Mesenteric fat pad (tissue), 1 donor: ENCODE measurements around the gene MOSPD3. TPM values are rescaled to one million over a fixed set of nuclear protein-coding genes. Genes with fewer than 3 reads are reported as not detected.
A peak's percentile ranks its signal among the peaks of the same experiment; 100 is the strongest.
"Not testable (repeated sequence)": the region's sequence is repeated elsewhere in the genome, so short reads cannot be mapped to it uniquely, and the experiment has no call there.

Experiments used
- DNase-seq: peaks from one replicate; pipeline ENCODE4 v3.0.0-alpha.2; 2020; ENCODE audit warnings: low spot score
- long read RNA-seq: library from polyadenylated mRNA; unstranded; transcript quantifications from one replicate; pipeline ENCODE4 v2.0.0, GENCODE V29; 2020
- total RNA-seq: library from RNA; stranded (reverse); fragmentation: NEBNext Ultra II Directional; extraction: Animal tissue kit (Norgen Biotek cat#: 25700); gene quantifications from one replicate; pipeline ENCODE4 v1.2.1, GENCODE V29; 2021
- donor health status: DM: yes; HTN: yes; CAD: no.

The MOSPD3 gene, protein sequence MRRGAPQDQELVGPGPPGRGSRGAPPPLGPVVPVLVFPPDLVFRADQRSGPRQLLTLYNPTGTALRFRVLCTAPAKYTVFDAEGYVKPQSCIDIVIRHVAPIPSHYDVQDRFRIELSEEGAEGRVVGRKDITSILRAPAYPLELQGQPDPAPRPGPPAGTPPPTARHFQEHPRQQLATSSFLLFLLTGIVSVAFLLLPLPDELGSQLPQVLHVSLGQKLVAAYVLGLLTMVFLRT
- total RNA-seq = 12.9 TPM
- long read RNA-seq, transcript MOSPD3-203 (5 exons, 1,191 nt) = major isoform, 6 of 7 reads
- long read RNA-seq, partial matches to known transcripts = 1 of 7 reads
- long read RNA-seq, other reads (novel, unspliced or antisense) = 0 of 7 reads

DNA sequence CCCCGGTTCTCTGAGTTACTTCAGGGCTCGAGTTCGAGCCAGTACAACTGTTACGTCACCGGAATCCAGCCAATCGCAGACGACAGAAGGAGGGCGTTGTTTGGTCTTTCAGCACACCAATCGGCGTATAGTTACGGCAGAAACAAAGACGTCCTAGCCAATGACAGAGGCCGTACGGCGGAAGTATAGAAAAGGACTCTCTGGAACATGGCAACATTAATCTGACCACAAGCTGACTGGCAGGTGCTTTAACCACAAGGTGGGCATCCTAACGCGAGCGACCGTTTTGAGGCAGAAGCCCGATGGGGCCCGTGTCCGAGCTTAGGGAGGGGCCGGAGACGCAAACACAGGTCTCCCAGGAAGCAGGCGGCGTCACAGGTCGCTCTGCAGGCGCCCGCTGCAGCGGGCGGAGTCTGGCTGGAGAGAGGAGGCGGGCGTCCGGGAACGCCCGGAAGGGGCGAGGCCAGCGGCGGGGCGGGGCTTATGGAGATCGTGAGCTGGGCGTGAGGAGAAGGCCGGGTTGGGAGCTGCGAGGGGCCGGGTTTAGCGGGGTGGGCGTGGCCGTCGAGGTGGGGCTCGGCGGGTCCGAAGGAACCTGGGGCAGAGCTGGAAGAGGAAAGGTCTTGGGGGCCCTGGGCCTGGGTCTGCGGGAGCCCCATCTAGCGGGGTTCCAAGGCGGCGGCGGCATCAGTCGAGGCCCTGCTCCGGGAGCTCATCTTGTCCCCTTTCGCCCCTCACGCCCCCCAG is at the start of gene MOSPD3:
TSS of gene MOSPD3 (plus strand) at position 558 of the 747 bp plus-strand sequence. CDS start 252 bp downstream, outside the sequence.
- peak; percentile 99 for DNase-seq

DNA sequence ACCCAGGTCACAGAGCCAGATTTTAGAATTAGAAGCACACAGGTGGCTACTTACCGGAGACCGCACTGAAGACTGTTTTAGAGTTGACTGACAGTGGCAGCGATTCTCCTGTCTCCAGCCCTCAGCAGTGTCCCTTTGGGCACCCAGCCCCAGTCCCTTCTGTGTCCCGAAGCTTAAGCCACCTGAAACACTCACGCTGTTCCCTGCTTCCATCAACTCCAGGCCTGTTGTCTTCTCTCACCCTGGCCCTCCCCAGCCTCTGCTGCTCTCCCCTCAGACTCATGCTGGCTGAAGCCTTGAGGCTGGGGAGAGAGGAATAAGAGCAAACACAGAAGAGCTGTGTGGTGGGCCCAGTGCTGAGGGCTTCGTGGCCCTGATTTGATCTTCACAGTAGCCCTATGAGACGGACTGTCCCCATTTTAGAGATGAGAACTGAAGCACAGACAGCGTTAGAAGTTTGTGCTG is 49.2 kb upstream of the MOSPD3 start:
- DNase-seq = no peak

DNA sequence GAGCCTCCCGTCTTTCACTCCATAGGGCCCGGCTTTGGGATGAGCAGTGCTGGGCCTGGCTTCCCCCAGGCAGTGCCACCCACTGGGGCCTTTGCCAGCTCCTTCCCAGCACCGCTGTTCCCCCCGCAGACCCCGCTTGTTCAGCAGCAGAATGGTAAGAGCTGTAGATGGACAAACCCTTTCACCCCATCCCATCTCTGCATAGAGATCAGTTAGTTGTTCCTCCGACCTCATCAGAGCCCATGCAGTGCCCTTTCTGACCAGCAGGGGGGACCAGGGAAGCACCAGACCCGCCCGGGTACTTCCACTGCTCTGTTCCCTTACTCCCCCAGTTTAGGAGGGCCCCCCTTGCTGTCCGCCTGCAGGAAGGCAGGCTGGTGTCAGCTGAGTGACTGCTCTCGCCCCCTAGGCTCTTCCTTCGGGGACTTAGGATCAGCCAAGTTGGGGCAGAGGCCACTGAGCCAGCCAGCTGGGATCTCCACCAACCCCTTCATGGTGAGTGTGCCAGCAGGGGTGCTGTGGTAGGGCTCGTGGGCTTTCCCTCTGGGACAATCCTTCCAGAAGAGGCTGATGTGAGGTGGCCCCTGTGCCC is 48.4 kb upstream of the MOSPD3 start:
- peak; percentile 91 for DNase-seq

DNA sequence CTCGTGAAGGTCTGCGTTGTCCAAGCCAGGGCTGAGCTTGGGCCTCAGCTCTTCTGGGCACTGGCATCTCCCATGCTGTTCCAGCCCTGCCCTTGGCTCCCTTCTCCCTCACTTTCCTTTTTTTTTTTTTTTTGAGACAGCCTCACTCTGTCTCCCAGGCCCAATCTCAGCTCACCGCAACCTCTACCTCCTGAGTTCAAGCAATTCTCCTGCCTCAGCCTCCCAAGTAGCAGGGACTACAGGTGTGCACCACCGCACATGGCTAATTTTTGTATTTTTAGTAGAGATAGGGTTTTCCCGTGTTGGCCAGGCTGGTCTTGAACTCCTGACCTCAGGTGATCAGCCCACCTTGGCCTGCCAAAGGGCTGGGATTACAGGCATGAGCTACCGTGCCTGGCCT is 47.9 kb upstream of the MOSPD3 start:
- DNase-seq = not testable (repeated sequence)

DNA sequence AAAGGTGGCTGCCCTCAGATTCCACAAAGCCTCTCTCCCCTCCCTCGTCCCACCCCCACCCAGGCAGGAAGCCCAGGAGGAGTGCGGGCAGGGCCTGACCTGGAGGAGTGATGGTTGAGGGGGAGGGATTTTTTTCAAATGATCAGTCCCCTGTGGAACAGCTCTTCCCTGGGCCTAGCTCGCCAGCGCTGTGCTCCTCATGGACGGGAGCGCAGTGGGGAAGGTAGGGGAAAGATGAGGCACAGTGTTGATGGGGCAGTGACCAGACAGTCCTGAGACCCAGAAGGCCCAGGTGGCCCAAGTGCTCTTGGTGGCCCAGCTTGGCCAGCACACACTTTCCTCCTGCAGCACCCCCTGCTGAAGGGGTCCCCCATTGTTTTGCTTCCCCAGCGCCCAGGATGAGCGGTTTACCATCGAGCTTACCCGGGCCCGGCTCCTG is 47.2 kb upstream of the MOSPD3 start:
- DNase-seq = peak; percentile 65

DNA sequence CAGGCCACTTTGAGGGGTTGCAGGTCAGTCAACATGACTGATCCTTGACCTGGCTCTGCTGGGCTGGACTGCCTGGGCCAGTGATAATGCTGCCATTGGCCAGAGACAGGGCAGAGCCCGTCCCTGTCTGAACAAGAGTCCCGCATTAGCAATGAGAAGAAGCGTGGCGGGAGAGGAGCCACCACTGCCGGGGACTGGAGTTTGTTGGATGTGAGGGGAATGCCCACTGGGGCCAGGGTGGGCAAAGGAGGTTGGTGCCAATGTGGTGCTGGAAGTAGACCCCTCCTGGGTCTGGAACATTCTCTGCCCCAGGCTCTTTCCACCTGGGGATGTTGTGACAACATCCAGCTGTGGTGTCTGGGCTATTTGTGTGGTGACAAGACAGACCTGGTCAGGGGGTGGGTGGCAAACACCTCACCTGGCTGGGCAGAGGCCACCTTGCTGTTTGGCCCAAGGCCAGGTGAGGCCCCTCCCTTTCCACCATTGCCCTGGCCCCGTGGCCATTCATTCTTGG is 46.3 kb upstream of the MOSPD3 start:
- no peak for DNase-seq

DNA sequence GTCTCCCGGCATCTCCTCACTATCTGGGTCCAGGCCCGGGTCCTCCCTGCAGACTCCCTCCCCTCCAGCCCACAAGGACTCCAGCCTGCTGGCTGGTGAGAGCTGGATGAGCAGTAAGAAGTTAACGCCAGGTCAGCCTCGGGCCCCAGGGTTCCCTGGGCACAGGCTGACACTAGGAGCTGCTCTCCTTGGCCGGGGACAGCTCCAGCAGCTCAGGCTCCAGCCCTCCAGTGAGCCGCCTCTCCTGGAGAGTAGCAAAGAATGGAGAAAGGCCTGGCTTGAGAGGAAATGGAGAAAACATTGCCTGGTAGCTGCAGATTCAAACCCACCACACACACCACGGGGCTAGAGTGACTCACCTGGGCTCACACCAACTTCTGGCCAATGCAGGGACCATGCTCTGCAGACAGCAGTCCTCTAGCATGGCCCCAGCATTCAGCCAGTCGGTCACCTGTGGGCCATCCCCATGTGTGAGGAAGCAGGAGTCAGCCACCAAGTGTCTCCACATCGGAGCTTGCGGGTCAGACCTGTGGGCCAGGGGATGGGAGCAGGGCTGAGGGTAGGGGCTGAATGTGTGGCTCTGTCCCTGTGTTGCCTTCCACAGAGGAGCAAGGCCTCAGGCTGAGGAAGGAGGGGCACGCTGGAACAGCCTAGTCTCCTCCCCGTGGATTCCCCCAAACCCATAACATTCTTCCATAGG is 45.2 kb upstream of the MOSPD3 start:
- no peak for DNase-seq

DNA sequence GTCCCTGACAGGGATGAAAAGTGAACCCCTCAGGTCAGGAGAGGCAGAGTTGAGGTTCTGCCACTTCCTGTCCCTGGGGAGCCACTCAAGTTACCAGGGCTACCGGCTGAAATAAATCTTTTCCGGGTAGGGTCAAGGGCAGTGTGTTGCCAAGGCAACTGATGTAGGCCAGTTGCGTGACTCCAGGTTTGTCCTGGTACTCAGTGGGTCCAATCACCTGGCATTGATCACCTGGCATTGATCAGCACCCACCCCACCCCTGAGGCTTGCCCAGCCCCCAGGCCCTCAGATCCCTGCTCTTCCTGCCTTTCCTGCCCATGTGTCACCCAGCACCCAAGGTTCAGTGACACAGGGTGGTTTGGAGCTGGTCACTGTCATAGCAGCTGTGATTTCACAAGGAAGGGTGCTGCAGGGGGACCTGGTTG is 44.6 kb upstream of the MOSPD3 start:
- DNase-seq = no peak

DNA sequence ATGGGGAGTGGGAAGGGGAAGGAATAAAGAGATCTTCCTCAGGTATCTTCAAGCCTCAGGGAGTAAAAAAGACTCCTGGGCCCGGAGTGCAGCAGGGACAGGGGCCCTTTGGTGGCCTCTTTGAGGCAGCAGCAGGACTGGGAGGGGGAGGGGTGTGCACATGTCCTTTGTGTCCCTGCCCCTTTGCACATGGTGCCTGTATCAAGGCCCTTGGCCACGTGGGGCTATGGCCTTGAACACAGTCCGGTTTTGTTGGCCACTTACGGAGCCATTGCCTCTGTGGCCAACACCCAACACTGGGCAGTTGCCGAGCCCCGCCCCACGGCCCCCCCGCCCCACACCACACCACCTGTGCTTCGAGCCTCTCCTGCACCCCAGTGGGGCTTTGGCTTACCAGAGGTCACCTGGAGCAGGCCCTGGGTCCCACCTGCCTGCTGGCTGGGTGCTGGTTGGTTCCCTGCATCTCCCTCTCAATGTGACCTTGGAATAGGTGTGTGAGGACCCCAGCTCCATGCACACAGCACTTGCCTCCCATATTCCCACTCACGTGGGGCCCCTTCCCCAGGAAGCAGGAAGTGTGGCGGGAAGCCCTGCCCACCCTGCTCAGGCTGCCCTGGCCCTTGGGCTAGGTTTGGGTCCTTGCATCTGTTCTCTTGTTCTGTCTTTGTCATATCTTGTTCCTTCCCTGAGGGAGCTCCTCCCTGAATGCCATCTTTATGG is 44.0 kb upstream of the MOSPD3 start:
- DNase-seq = no peak

DNA sequence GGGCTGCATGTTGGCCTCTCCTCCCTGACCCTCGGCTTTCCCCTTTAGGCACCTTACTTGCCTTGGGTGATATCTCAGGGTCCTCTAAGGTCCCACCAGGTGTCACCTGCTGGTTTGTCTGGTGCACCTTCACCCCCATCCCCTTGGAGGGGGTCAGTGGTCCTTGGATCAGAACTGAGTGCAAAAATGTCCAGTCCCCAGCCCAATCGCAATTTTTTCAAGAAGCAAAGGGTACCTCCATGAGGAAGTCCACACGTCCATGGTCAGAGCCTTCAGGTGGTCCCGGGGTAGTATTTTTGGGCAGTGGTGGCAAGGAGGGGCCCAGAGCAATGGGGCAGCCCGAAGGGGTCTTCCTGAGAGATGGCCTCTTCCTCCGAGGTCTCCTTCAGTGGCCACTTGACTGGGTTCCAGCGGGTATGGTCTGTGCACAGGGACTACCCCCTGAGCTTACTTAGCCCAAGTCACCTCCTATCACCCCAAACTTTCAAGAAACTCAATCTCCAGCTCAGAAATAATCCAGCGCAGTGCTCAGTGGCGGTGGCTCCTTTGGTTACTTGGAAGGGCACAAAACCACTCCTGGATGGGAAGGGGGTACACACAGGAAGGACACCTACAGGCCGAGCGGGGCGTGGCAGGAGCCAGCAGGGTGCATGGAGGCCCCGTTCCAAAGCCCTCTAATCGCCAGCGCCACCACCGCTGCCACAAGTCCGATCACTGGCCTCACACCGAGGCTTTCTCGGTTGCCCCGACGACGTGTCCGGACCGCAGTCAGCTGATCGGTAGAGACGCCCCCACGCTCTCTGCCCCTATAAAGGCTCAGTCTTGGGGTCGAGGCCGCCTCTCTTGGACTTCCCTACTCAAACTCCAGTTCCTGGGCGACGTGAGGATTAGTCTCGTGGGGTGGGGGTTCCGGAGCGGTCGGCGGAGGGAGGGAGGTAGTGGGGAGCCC is 43.2 kb upstream of the MOSPD3 start:
- no peak for DNase-seq

DNA sequence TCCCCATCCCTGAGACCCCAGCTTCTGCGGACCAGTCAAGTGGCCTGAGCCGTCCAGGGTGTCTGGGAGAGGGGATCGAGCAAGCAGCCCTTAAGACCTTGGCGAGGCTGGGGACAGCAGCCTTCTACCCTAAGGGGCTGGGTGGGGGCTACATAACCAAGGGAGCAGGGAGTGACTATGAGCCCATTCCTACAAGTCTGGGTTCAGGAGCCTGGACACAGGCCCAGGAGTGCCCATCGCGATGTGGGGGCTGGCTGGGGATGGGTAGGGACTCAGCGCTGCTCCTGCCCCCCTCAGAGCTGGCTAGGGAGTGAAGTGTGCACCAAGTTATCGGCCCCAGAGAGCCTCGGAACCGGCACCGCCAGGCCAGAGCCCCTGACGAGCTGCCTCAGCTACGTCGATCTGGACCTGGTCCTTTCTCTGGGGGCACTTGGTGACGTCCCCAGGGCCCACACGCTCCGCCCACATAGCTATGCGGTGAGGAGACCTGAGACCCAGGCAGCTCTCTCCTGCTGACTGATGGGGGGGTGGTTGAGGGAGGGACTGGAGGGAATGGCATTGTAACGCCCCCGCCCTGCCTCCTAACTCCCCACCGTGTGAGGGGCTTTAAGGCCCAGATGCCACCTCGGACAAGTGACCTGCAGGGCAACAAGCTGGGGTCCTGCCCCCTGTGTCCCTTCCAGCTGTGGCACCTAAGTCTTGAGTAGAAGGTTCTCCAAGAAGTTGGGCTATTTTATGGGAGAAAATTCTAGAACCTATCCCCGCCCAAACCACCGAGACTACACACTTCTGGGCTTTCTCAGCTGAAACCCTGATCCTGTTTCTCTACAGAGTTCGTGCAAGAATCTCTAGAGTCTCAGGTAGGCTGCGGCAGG is 41.1 kb upstream of the MOSPD3 start:
- no peak for DNase-seq

DNA sequence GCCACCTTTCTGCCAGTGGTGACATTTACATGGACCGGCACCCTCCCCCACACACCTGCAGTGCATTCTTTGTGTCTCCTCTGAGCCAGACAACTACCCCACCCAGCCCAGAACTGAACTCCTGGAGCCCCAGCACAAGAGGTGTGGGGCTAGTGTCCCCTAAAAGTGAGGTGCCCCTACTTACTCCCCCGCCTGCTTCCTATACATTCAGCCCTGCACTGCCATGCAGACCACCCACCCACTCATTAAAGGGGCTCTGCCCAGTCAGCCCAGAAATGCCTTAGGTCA is 40.6 kb upstream of the MOSPD3 start:
- no peak for DNase-seq

DNA sequence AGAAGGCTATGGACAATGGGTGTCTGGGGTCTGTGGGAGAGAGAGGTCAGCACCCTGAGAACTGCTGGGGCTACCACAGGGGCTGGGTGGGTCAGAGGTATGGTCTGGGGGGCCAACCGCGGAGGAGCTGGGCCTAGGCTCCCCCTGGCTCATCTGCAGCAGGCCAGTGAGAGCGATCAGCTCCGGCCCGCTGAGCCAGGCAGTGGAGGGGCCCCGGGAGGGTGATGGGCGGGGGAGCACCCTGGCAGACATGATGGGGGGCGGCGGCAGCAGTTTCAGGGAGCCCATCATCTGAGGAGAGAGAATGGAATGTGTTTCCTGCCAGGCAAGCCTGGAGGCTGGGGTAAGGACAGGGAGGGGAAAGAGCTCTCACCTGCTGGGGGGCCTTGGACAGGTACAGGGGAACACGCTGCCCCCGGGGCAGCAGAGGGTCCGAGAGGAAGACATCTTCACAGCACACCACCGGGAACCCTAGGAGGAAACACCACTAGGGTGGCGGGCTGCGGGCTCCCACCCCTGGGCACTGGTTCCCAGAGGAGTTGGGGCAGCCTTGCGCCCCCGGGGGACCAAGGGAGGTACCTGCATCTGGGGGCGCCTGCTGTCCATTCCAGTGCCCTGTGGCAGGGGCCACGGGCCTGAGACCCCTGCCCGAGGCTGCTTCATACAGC is 39.9 kb upstream of the MOSPD3 start:
- DNase-seq = no peak

DNA sequence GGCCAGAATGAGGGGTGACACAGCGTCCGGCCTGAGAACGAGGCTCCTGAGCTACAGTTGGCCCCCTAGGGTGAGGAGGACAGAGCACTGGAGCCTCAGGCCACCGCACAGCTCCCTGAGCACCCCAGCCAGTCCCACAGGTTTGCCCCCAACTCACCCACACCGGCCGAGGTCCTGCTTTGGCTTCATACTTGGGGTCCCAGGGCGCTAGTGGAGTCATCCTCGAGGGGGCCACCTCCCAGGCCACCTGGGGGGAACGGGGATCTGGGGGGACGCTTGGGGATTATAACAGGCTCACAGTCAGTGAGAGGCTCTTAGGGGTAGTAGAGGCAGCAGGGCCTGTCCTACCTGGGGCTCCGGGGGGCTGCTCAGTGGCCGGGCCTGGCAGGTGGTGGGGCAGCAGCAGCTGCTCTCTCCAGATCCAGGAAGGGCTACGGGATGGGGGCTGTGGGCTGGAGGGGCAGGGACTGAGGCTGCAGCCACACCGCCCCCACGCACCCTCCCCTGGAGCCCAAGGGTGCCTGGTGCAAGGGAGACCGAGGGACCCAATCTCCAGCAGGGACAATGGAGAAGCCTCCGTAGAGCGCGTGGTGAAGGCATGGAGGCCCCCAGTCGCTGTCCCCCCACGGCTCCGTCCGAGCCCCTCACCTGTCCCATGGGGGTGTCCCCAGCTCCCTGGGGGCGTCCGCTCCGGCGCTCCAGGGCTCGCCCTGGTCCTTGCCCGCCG is 39.2 kb upstream of the MOSPD3 start:
- DNase-seq = no peak

DNA sequence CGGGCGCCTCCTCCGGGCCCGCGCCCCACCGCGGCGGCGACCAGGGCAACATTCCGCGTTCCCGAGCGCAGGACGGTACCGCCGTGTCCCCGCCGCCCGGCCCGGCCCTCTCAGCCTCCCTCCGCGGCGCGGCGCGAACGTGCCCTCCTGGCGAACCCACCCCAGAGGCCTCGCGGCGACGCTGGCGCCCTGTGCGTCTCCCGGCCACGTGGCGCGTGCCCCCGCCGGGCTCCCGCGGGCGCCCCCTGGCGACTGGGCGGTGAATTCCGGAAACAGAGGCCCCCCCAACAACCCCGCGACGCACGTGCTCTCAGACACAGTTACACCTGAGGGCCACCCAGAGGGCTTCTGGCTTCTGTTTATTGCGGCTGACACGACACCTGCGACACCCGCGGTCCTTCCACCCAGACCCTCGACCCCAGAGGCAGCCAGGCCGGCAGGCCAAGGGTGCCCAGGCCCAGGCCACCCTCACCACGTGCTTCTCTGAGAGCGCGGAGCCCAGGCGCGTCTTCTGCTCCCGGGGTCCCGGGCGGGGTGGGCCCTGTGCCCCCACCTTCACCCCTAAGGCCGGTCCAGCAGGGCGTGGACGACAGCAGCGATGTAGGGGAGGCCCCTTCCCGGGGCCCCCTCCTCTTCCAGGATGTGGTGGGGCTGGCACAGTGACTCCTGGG is 38.5 kb upstream of the MOSPD3 start, which contains the start of gene SAP25:
TSS of gene SAP25 (minus strand) at position 210 of the 671 bp plus-strand sequence. CDS start at position 52, 158 bp downstream.
- no peak for DNase-seq

DNA sequence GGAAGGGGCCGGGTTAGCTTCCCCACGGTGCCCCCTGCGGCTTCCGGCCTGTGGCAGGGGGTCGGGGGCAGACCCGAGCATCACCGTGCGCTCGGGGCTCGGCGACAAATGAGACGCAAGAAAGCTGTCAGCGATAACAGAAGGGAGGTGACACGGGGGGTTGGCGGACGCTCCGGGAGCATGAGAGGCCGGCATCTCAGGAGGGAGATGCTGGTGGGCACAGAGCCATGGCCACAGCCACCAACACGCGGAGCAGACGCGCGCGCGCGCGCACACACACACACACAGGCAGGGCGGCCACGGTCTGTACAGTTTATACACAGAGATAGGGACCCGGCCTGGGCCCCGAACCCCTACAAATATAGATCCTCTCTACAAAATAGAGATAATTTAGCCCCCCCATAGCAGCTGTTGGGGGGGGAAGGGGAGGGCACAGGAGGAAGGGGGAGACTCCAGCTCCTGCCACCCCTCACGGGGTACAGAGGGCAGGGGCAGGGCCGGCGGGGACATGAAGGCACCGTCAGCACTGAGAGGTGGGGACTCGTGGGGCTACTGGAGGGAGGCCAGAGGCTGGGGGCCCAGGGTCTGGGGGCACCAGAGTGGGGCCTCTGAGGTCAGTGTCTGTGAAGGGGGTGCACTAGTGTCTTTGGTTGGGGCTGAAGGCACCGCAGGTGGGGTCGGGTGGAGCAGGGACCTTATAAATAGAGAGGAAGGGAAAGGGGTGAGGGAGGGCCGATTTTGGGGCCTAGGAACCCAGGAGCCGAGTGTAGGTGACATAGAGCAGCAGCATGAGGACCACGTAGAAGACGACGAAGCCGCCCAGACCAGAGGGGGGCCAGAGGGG is 37.8 kb upstream of the MOSPD3 start:
- DNase-seq = no peak
